ENCODE data around the gene LRMDA.

The LRMDA gene

GRCh38 chr10:75679536-75679935, 248.1 kb downstream of the LRMDA start:
- no peak for TF ChIP-seq CTCF (IDR thresholded peaks at IDR 0.05; ENCODE audit: insufficient read depth, low read depth, low read length, missing control alignments)
- no peak overlapping the region for H3K4me3 ChIP-seq (ENCODE audit: low read depth, low read length)
- no peak for DNase-seq (ENCODE audit: low read depth)

DNA sequence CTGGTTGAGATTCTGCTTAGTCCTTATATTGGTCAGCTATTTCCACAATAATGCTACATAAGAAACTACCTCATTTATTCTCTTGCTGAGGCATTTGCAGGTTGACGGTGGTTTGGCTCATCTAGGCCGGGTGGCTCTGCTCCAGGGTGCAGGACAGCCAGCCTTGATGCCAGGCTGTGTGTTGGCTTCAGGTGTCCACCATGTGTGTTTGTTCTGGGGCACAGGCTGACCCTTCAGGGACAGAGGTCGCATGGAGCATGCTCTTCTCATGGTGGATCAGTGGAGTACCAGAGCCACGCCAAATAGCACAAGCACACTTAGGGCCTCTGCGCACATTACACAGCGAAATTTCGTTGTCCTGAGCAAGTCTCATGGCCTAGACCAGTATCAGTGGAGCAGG, 249.9 kb downstream of the LRMDA start:
- DNase-seq (ENCODE audit: low read depth), result no peak
- TF ChIP-seq CTCF (IDR thresholded peaks at IDR 0.05; ENCODE audit: insufficient read depth, low read depth, low read length, missing control alignments), result no peak
- H3K4me3 ChIP-seq (ENCODE audit: low read depth, low read length), result no peak overlapping the region

GRCh38 chr10:75682649-75683557, 251.5 kb downstream of the LRMDA start:
- no peak overlapping the region for H3K4me3 ChIP-seq (ENCODE audit: low read depth, low read length)
- no peak for TF ChIP-seq CTCF (IDR thresholded peaks at IDR 0.05; ENCODE audit: insufficient read depth, low read depth, low read length, missing control alignments)
- DNase-seq (ENCODE audit: low read depth), result no peak

GRCh38 chr10:75685187-75685586, 253.8 kb downstream of the LRMDA start:
- no peak for DNase-seq (ENCODE audit: low read depth)
- no peak overlapping the region for H3K4me3 ChIP-seq (ENCODE audit: low read depth, low read length)
- no peak for TF ChIP-seq CTCF (IDR thresholded peaks at IDR 0.05; ENCODE audit: insufficient read depth, low read depth, low read length, missing control alignments)

DNA sequence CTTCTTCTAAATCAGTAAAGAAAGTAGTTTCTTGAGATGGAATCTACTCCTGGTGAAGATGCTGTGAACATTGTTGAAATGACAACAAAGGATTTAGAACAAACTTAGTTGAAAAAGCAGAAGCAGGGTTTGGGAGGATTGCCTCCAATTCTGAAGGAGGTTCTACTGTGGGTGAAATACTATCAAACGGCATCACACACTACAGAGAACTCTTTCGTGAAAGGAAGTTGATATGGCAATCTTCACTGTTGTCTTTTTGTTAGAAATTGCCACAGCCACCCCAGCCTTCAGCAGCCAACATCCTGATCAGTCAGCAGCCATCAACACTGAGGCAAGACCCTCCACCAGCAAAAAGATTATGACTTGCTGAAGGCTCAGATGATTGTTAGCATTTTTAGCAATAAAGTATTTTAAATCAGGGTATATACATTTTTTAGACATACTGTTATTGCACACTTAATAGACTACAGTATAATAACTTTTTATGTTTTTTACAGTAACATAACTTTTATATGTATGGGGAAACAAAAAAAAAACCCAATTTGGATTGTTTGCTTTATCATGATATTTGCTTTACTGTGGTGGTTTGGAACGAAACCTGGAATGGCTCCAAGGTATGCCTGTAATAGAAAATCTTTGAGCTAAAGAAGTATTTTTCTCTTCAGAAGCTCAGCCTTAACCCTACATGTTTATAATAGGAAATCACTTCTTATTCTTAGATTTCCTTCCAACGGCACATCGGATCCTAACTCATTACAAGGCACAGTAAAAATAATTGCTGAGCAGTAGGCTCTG, 257.3 kb downstream of the LRMDA start:
- no peak overlapping the region for H3K4me3 ChIP-seq (ENCODE audit: low read depth, low read length)
- DNase-seq (ENCODE audit: low read depth), result no peak
- TF ChIP-seq CTCF (IDR thresholded peaks at IDR 0.05; ENCODE audit: insufficient read depth, low read depth, low read length, missing control alignments), result no peak

GRCh38 chr10:75693489-75693888, 262.1 kb downstream of the LRMDA start:
- TF ChIP-seq CTCF (IDR thresholded peaks at IDR 0.05; ENCODE audit: insufficient read depth, low read depth, low read length, missing control alignments), result no peak

More at GRCh38 chr10:75693489-75693888, 262.1 kb downstream of the LRMDA start:
- H3K4me3 ChIP-seq (ENCODE audit: low read depth, low read length), result no peak overlapping the region
- no peak for DNase-seq (ENCODE audit: low read depth)
